ENCODE data around the gene SURF2.

GRCh38 chr9:133355881-133356357 is 431 bp upstream of the SURF2 start:
- TF ChIP-seq, protein P1, sequence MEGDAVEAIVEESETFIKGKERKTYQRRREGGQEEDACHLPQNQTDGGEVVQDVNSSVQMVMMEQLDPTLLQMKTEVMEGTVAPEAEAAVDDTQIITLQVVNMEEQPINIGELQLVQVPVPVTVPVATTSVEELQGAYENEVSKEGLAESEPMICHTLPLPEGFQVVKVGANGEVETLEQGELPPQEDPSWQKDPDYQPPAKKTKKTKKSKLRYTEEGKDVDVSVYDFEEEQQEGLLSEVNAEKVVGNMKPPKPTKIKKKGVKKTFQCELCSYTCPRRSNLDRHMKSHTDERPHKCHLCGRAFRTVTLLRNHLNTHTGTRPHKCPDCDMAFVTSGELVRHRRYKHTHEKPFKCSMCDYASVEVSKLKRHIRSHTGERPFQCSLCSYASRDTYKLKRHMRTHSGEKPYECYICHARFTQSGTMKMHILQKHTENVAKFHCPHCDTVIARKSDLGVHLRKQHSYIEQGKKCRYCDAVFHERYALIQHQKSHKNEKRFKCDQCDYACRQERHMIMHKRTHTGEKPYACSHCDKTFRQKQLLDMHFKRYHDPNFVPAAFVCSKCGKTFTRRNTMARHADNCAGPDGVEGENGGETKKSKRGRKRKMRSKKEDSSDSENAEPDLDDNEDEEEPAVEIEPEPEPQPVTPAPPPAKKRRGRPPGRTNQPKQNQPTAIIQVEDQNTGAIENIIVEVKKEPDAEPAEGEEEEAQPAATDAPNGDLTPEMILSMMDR (IDR thresholded peaks at IDR 0.05; ENCODE audit: extremely low read depth in 1 of 2, insufficient read depth in 1 of 2, low read depth in 1 of 2, low read length in 2 of 2): peak in 1 of 2 donors; percentile 9
- TF ChIP-seq POLR2AphosphoS5 (IDR thresholded peaks at IDR 0.05; ENCODE audit: insufficient read depth, low read depth, low read length) (no peak), EZH2 (IDR thresholded peaks at IDR 0.05; ENCODE audit: borderline replicate concordance, low read depth, low read length, severe bottlenecking) (no peak), POLR2A (IDR thresholded peaks at IDR 0.05; ENCODE audit: low read depth, low read length) (no peak), JUN (IDR thresholded peaks at IDR 0.05; ENCODE audit: borderline replicate concordance, insufficient read depth, insufficient read length, low read depth) (no peak), GATA2 (IDR thresholded peaks at IDR 0.05; ENCODE audit: insufficient read depth, insufficient read length, low read depth, low read length) (no peak), FOS (IDR thresholded peaks at IDR 0.05; ENCODE audit: borderline replicate concordance, insufficient read depth, low read length) (no peak)
- TF ChIP-seq, protein P2, sequence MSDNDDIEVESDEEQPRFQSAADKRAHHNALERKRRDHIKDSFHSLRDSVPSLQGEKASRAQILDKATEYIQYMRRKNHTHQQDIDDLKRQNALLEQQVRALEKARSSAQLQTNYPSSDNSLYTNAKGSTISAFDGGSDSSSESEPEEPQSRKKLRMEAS (IDR thresholded peaks at IDR 0.05; ENCODE audit: insufficient read depth, insufficient read length): no peak
